Colonic mucosa (tissue), 4 donors: ENCODE data around the gene GNAT2. TPM values are rescaled to one million over a fixed set of nuclear protein-coding genes. Genes with fewer than 3 reads are reported as not detected.

Experiments used
- DNase-seq: peaks from one replicate; pipeline ENCODE4 v3.0.0-alpha.2; 2020
- H3K27ac ChIP-seq: fragments of 200-600 bp; one replicate; pipeline ENCODE4 v1.8.0; 2021
- H3K27me3 ChIP-seq: fragments of 200-600 bp; one replicate; pipeline ENCODE4 v1.8.0; 2021
- H3K36me3 ChIP-seq: fragments of 200-600 bp; one replicate; pipeline ENCODE4 v1.8.0; 2021
- H3K4me1 ChIP-seq: fragments of 200-600 bp; one replicate; pipeline ENCODE4 v1.8.0; 2021; ENCODE audit warnings: mild to moderate bottlenecking
- H3K4me3 ChIP-seq: fragments of 200-600 bp; one replicate; pipeline ENCODE4 v1.8.0; 2021
- H3K9ac ChIP-seq, 2 donors: one replicate each; pipeline ENCODE4 v1.7.0; 2013; ENCODE audit warnings: control low read depth in 2 of 2, low read depth in 2 of 2, low read length in 2 of 2
- H3K9me3 ChIP-seq: fragments of 200-600 bp; one replicate; pipeline ENCODE4 v1.8.0; 2021
- CTCF ChIP-seq: fragments of 200-600 bp; IDR thresholded peaks from one replicate; pipeline ENCODE4 v1.8.0; 2022; ENCODE audit warnings: antibody characterized with exemption, mild to moderate bottlenecking
- intact Hi-C: fragments of 100-400 bp; cut with DNase I; formaldehyde crosslinking; loops from one replicate; pipeline ENCODE4 v1.14.1; 2022
- total RNA-seq, 2 donors: library from RNA; stranded (reverse); fragmentation: NEBNext Ultra II Directional in 1 of 2; extraction: Animal tissue kit (Norgen Biotek cat#: 25700) in 1 of 2; gene quantifications; one replicate each; pipeline ENCODE4 v1.2.1, GENCODE V29; 2021
- donor health status: healthy.
- donor health status: DM: no; HTN: no; CAD: no.
- donor health status: DM: no; HTN: no; CAD: no.

Gene GNAT2
- total RNA-seq, 2 donors from 2014 or later: 0.32 TPM; not detected in 1

- no peak for TF ChIP-seq CTCF
- intact Hi-C loops: no loop called here
- Histone ChIP-seq H3K27ac (no peak overlapping the region), H3K36me3 (no peaks in the 10 kb centered on the region), H3K4me3 (no peak overlapping the region), H3K9me3 (no peaks in the 10 kb centered on the region), H3K27me3 (no peaks in the 10 kb centered on the region), H3K4me1 (no peaks in the 10 kb centered on the region), H3K9ac (no peak overlapping the region)
- no peak for DNase-seq
Observed at GRCh38 chr1:109557520-109557919, 61.9 kb downstream of the GNAT2 start.

- H3K9me3 ChIP-seq: no peaks in the 10 kb centered on the region
- no peak overlapping the region for H3K27ac ChIP-seq
- no peak for DNase-seq
- TF ChIP-seq CTCF: no peak
- H3K27me3 ChIP-seq: no peaks in the 10 kb centered on the region
- no peaks in the 10 kb centered on the region for H3K36me3 ChIP-seq
- intact Hi-C loops: no loop called here
- H3K4me3 ChIP-seq: no peak overlapping the region
- no peak overlapping the region for H3K9ac ChIP-seq
- H3K4me1 ChIP-seq: no peaks in the 10 kb centered on the region
Observed at GRCh38 chr1:109556563-109556962, 62.9 kb downstream of the GNAT2 start.

Other genes with a start within 250 kb of the GNAT2 start
- gene SORT1, start 221.7 kb downstream of the GNAT2 start, total RNA-seq: 100 to 1,000 TPM in 1 of 2 donors, 10 to 100 TPM in 1; 76.2 to 134 TPM
- gene PSMA5, start 193.2 kb downstream of the GNAT2 start, total RNA-seq: 100 to 1,000 TPM in 1 of 2 donors, 10 to 100 TPM in 1; 93.9 to 163 TPM
- under 1 TPM; 0.12 to 0.35 TPM for gene SYPL2, start 153.1 kb downstream of the GNAT2 start, total RNA-seq
- gene ATXN7L2, start 135.7 kb downstream of the GNAT2 start, total RNA-seq: 1 to 10 TPM; 2.3 to 4.0 TPM
- 10 to 100 TPM in 1 of 2 donors, 1 to 10 TPM in 1; 8.1 to 12.5 TPM for gene CYB561D1, start 125.5 kb downstream of the GNAT2 start, total RNA-seq
- gene AMIGO1, start 109.9 kb downstream of the GNAT2 start, total RNA-seq: 1 to 10 TPM; 2.5 to 3.9 TPM
- not detected for gene GPR61, start 79.7 kb downstream of the GNAT2 start, total RNA-seq
- 1 to 10 TPM; 7.7 to 8.9 TPM for gene GNAI3, start 71.0 kb downstream of the GNAT2 start, total RNA-seq
- gene AMPD2, start 221 bp upstream of the GNAT2 start, total RNA-seq: 10 to 100 TPM; 28.0 to 60.3 TPM
- 10 to 100 TPM; 62.6 to 77.4 TPM for gene GSTM4, start 36.5 kb upstream of the GNAT2 start, total RNA-seq
- gene GSTM2, start 48.4 kb upstream of the GNAT2 start, total RNA-seq: 10 to 100 TPM; 18.5 to 20.7 TPM
- 10 to 100 TPM in 1 of 2 donors, not detected in 1; 46.1 TPM for gene GSTM1, start 68.2 kb upstream of the GNAT2 start, total RNA-seq
- gene GSTM5, start 92.6 kb upstream of the GNAT2 start, total RNA-seq: 1 to 10 TPM; 2.0 to 3.0 TPM
- gene GSTM3, start 121.4 kb upstream of the GNAT2 start, total RNA-seq: 10 to 100 TPM in 1 of 2 donors, 1 to 10 TPM in 1; 4.9 to 24.6 TPM
- 100 to 1,000 TPM; 283 to 290 TPM for gene EPS8L3, start 144.3 kb upstream of the GNAT2 start, total RNA-seq